ENCODE measurements around the gene KDELR3. TPM values are rescaled to one million over a fixed set of nuclear protein-coding genes. Genes with fewer than 3 reads are reported as not detected.

KDELR3 gene
- total RNA-seq, 1 donor from 2014 or later: 32.9 TPM

- DNase-seq (ENCODE audit: low read depth in 2 of 2): no peak
These were observed 45.2 kb downstream of the KDELR3 start for GRCh38 chr22:38513063-38513462.

GRCh38 chr22:38518620-38519019 is 50.7 kb downstream of the KDELR3 start:
- no peak for DNase-seq (ENCODE audit: low read depth in 2 of 2)

GRCh38 chr22:38519453-38520250 is 51.8 kb downstream of the KDELR3 start:
- DNase-seq (ENCODE audit: low read depth in 2 of 2): no peak

GRCh38 chr22:38523029-38523428 is 55.1 kb downstream of the KDELR3 start:
- no peak for DNase-seq (ENCODE audit: low read depth in 2 of 2)

GRCh38 chr22:38523479-38523878 is 55.6 kb downstream of the KDELR3 start:
- no peak for DNase-seq (ENCODE audit: low read depth in 2 of 2)

- no peak for DNase-seq (ENCODE audit: low read depth in 2 of 2)
These were observed 56.5 kb downstream of the KDELR3 start for GRCh38 chr22:38524429-38524828.

- no peak for DNase-seq (ENCODE audit: low read depth in 2 of 2)
These were observed 63.5 kb downstream of the KDELR3 start for GRCh38 chr22:38531251-38531938.

Other genes starting within 250 kb of the KDELR3 start
- gene TMEM184B, start 195.1 kb upstream of the KDELR3 start, total RNA-seq: 25.4 and 32.9 TPM in 2 replicates
- 78.7 and 112 TPM in 2 replicates for gene CSNK1E, start 150.7 kb upstream of the KDELR3 start, total RNA-seq
- gene KCNJ4, start 12.9 kb upstream of the KDELR3 start, total RNA-seq: not detected in 2 replicates
- gene DDX17, start 38.2 kb downstream of the KDELR3 start, total RNA-seq: 316 and 468 TPM in 2 replicates
- 0.63 and 0.90 TPM in 2 replicates for gene DMC1, start 102.1 kb downstream of the KDELR3 start, total RNA-seq
- gene FAM227A, start 188.3 kb downstream of the KDELR3 start, total RNA-seq: 0.26 and 0.38 TPM in 2 replicates
- 17.3 and 18.0 TPM in 2 replicates for gene CBY1, start 188.5 kb downstream of the KDELR3 start, total RNA-seq
- 54.5 and 71.8 TPM in 2 replicates for gene TOMM22, start 213.9 kb downstream of the KDELR3 start, total RNA-seq
- 69.6 and 77.2 TPM in 2 replicates for gene JOSD1, start 232.8 kb downstream of the KDELR3 start, total RNA-seq
- 14.4 and 18.8 TPM in 2 replicates for gene GTPBP1, start 237.8 kb downstream of the KDELR3 start, total RNA-seq

All from dermis microvascular lymphatic vessel endothelial cell (primary cell).